Omental fat pad (tissue), 4 donors: Measurements from ENCODE around the gene ESRRG. TPM values are rescaled to one million over a fixed set of nuclear protein-coding genes. Genes with fewer than 3 reads are reported as not detected.

Source experiments
- ATAC-seq: fragments of 150-250 bp; one replicate; pipeline ENCODE4 v1.9.1; 2016; ENCODE audit warnings: mild to moderate bottlenecking, moderate library complexity; ENCODE audit not compliant: low FRiP score
- DNase-seq: peaks from one replicate; pipeline ENCODE4 v3.0.0-alpha.2; 2019; ENCODE audit warnings: low spot score
- total RNA-seq, 4 donors: library from RNA; depleted of rRNA; stranded (reverse); fragments of >200 nt; gene quantifications; one replicate each; pipeline ENCODE4 v1.1.0, GENCODE V29; 2016
- TF ChIP-seq, protein P1 (sequence below), 3 donors: fragments of 450-650 bp; IDR thresholded peaks; one replicate each; pipeline ENCODE4 v1.5.1; 2016 to 2017; ENCODE audit warnings: antibody characterized with exemption in 3 of 3, mild to moderate bottlenecking in 3 of 3, moderate library complexity in 2 of 3

The ESRRG gene
- total RNA-seq, 4 donors from 2014 or later = 0.09 to 0.56 (median 0.22) TPM

- TF ChIP-seq, protein P1, sequence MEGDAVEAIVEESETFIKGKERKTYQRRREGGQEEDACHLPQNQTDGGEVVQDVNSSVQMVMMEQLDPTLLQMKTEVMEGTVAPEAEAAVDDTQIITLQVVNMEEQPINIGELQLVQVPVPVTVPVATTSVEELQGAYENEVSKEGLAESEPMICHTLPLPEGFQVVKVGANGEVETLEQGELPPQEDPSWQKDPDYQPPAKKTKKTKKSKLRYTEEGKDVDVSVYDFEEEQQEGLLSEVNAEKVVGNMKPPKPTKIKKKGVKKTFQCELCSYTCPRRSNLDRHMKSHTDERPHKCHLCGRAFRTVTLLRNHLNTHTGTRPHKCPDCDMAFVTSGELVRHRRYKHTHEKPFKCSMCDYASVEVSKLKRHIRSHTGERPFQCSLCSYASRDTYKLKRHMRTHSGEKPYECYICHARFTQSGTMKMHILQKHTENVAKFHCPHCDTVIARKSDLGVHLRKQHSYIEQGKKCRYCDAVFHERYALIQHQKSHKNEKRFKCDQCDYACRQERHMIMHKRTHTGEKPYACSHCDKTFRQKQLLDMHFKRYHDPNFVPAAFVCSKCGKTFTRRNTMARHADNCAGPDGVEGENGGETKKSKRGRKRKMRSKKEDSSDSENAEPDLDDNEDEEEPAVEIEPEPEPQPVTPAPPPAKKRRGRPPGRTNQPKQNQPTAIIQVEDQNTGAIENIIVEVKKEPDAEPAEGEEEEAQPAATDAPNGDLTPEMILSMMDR (IDR thresholded peaks at IDR 0.05) = no peak
Measured at GRCh38 chr1:216499581-216500272, 223.5 kb downstream of the ESRRG start.

GRCh38 chr1:216498277-216498676 is 225.0 kb downstream of the ESRRG start:
- TF ChIP-seq, protein P1 (IDR thresholded peaks at IDR 0.05) = no peak
- DNase-seq (no peak), ATAC-seq (no peak)

More at GRCh38 chr1:216499581-216500272, 223.5 kb downstream of the ESRRG start:
- no peak for DNase-seq
- ATAC-seq = no peak

GRCh38 chr1:216485042-216485441 is 238.2 kb downstream of the ESRRG start:
- DNase-seq (no peak), ATAC-seq (no peak)
- TF ChIP-seq, protein P1 (IDR thresholded peaks at IDR 0.05) = no peak

DNA sequence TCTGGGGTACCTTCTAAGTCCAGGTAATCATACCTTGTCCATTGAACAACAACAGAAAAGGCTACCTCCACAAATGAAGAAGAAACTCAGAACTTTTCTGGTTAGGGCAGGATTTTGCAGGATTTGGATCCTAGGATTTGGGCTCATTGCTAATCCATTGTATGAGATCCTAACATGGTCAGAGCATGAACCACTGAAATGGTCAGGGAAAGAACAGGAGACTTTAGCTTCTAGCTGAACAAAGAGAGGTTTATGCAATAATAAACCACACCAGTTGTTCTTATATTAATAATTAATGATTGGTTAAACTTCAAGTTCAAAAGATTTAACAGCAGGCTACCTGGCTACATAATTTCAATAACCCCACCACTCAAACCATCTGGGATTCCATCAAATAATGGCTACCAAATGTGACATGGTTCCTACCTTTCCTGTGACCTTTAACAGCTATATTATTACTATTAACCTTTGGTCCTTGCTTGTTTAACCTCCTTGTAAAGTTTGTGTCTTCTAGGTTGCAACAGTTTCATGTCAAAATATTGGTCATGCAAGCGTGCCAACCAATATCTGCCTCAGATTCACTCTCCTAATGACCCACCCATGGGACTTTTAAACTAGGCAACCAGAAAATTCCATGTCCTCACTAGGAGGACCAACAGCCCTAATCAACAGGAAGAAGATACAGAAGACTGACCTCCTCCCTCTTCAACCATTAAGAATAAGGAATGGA is 239.4 kb downstream of the ESRRG start:
- DNase-seq (no peak), ATAC-seq (no peak)
- TF ChIP-seq, protein P1 (IDR thresholded peaks at IDR 0.05) = no peak

GRCh38 chr1:216482620-216483019 is 240.6 kb downstream of the ESRRG start:
- no peak for DNase-seq
- TF ChIP-seq, protein P1 (IDR thresholded peaks at IDR 0.05) = no peak
- no peak for ATAC-seq

DNA sequence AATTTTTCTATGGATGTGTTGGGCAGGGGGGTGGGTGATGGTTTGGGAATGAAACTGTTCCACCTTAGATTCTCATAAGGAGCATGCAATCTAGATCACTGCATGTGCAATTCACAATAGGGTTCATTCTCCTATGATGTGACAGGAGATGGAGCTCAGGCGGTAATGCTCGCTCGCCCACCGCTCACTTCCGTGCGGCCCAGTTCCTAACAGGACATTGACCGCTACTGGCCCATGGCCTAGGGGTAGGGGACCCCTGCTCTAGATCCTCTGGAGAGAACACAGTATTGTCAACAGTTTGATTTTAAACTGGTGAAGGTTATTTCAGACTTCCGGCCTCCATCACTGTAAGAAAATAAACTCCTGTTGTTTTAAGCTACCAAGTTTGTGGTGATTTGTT is 245.0 kb downstream of the ESRRG start:
- DNase-seq (no peak), ATAC-seq (no peak)
- TF ChIP-seq, protein P1 (IDR thresholded peaks at IDR 0.05) = no peak

DNA sequence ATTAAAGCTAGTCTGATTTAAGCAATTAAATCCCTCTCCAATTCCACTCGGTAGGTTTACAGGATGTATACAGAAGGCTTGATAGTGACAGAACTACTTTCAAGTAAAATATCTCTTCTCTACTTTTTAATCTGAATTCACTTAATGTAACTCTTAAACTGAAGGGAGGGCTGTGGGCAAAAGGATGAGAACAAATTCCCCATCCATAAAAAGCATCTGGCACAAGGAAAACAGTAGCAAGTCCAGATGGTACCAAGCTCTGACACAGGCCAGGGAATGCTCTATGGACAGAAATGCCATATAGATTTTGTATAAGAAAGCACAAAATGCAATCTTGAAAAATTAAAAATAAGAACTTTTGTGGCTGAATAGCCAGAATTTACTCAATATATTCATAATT is 246.9 kb downstream of the ESRRG start:
- TF ChIP-seq, protein P1 (IDR thresholded peaks at IDR 0.05) = no peak
- ATAC-seq (no peak), DNase-seq (no peak)
